IPS-18c (cell line): Measurements from ENCODE around the gene TXK.

Source experiments
- H3K4me3 ChIP-seq: 2 replicates; pipeline ENCODE4 v1.7.0; 2013; ENCODE audit warnings: low read depth, mild to moderate bottlenecking, low read length, moderate library complexity; ENCODE audit not compliant: insufficient read depth
- H3K9me3 ChIP-seq: one replicate; pipeline ENCODE4 v1.6.1; 2013; ENCODE audit warnings: mild to moderate bottlenecking, low read length, moderate library complexity; ENCODE audit not compliant: control insufficient read depth, insufficient read depth

The TXK gene

DNA sequence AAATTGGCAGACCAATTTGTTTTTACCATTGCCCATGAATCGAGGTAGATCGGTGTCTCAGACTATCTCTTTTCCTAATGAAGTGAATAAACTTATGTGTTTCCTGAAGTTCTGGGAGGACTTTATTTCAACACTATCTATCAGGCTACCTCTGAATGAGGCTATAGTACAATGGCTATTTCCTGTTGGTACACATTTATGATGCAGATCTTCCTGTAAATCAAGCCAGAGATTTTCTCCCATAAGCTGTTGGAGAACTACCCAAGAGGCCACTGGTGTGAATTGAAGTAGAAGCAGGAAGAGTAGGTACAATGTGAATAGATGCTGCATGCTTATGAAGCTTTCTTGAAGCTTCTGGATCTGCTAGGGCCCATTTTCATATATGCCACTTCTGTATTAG, 16.0 kb downstream of the TXK start:
- Histone ChIP-seq H3K9me3 (peaks cover 3% of the 10 kb centered on the region), H3K4me3 (no peak overlapping the region)

DNA sequence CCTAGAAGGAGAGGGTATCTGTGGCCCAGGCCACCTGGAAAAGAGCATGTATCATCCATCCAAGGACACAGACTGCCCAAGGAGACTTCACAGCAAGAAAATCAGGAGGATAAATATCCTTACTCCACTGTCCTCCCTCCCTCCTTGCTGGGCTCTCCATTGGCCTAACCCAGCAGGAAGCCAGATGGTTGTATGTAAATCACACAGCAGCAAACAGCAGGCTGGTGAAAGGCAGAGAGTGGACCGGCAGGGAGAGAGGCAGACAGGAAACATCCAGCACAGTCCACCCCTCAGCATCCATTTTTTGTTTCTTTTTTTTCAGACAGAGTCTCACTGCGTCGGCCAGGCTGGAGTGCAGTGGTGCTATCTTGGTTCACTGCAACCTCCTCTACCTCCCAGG, 17.5 kb downstream of the TXK start:
- H3K4me3 ChIP-seq: no peak overlapping the region
- H3K9me3 ChIP-seq: peaks cover 3% of the 10 kb centered on the region

DNA sequence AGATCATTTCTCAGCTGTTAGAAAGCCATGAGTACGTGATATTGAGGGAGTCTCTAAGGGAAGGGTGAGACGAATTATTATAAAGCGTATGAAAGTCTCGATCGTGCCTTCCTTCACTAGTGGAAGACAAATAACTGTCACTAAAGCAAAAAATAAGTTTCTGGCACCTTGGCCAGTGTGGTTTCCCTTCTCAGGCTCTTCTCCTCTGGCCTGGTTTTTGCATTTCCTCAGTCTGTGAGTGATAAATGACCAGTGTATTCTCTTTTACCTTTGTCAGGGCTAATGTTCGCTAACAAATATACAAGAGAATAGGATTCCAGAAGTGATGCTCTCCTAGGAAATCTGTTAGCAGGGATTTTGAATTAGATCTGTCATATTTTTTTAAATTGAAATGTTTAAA, 19.6 kb downstream of the TXK start:
- H3K4me3 ChIP-seq: no peak overlapping the region
- H3K9me3 ChIP-seq: peaks cover 3% of the 10 kb centered on the region

DNA sequence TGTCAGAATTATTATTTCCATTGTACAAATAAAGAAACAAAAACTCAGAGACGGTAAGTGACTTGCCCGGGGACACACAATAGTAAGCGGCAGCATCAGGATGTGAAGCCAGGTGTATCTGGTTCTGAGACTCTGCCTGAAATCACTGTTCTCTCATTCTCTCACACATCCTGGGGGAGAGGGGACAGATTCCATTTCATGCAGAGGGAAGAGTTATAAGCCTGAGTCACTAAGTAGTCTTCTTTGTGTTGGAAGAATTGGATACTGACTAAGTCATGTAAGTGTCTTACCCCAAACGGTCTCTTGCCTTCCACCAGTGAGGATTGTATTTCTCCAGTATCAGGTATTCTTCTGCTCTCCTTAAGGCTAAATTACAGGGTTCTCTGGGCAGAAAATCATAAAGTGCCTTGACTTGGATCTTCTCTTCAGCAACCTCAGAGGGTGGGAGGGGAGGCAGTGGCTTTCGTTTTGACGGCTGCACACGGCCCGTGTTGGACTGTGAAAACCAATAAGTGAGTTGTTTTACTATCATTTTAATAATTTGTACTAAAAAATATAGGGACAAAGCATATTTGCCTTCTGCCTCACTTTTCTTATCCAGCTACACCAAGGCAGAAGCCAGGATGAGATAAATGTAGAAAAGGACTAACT, 21.9 kb downstream of the TXK start:
- no peak overlapping the region for H3K4me3 ChIP-seq
- peaks cover 3% of the 10 kb centered on the region for H3K9me3 ChIP-seq

DNA sequence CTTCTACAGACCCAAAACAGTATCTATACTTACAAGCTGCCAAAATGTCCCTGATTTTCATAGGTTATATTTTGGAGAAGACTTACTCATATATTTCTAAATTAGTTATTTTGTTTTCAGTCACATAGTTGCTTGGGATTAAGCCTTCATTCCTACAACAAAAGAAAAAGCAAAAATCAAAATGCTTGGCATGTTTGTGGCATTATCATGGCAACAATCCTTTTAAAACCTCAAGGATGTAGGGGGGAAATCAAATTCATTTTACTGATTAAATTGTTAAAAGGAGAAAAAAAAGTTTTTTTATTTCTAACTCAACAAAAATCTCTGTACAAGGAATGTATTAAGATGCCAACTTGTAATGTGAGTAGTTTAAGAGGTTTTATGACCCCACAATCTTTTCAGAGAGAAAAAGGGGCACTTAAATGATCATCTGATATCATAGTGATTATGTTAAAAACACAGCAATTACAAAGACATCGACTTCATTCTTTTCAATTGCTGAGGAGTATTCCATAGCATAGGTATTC, 23.5 kb downstream of the TXK start:
- Histone ChIP-seq H3K9me3 (no peaks in the 10 kb centered on the region), H3K4me3 (no peak overlapping the region)

DNA sequence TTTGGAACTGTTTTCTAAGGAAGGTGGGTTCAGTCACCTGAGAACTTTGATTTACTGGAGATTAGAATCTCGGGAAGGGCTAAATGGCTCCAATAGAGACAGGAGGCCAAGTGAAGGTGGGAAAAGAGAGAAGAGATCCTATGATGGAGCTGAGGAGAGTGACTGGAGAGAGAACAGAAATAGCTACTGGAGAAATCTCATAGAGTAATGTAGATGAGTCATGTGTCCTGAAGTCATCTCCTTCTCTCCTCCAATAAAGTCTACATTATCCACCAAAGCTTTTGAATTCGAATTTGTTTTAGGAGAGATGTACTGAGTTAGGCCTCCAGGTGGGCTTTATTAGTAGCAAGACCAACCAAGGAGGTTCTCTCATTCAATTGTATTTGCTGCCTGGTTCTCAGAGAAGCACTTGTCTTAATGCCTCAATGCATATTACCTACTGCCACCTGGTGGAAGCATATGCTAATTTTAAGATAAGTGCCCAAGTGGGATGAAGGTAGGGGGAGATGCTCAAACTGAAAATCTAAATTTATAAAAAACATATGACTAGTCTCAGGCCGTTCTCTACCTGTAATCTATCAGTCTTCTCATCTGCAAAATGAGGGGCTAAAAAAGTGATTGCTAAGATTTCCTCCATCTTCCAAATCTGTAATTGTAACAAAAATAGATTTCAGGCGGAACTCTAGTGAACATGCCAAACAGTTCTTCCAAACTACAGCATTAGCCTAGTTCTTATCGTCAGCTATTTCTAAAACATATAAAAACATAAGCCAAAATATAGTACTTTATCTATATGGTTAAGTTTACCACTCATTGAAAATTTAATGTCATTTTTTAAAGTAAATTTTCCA, 24.4 kb downstream of the TXK start:
- H3K4me3 ChIP-seq: no peak overlapping the region
- H3K9me3 ChIP-seq: no peaks in the 10 kb centered on the region

DNA sequence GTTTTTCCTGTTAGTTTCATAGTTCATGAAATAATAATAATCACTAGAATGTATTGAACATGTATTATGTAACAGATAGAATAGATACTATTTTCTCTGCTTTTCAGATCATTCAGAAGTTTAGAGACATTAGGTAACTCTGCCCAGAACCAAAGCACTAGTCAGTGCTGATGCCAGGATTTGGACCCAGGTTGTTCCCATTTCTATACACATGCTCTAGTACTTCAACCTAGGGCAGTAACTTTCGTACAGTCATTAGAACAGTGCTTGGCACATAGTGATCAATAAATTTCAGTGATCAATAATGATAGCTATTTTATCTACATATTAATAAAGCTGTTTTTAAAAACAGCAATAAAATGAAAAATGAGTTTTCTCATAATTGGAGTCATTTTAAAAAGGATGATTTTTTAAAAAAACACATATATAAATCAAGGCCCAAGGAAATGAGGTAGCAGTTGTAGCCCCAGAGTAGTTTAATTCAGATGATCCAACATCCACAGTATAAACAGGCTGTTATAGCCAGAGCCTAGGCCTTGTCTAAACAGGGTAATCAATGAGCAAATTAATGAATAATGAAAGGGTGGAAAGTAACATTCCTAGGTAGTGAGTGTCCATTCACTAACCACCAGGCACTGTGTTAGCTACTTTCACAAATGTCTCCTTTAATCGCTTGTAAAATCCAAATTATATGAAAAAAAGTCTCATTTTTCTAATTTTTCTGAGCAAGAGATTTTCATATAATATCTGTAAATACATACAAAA, 25.6 kb downstream of the TXK start:
- no peak overlapping the region; the same call in 1 of the 2 replicates for H3K4me3 ChIP-seq
- no peaks in the 10 kb centered on the region for H3K9me3 ChIP-seq

DNA sequence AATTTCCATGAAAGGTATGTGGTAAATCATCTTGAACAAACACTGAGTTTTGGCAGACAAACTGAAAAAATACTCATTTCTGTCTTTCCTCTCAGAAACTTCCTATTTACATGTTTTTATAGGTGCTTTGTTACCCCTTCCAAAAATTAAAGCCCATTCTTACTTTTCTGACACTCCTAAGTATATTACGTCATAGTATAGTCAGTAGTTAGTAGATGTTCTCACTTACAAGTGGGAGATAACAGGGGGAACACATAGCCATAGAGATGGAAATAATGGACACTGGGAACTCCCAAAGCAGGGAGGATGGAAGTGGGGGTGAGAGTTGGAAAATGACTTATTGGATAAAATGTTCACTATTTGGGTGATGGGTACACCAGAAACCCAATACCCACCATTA, 28.8 kb downstream of the TXK start:
- Histone ChIP-seq H3K9me3 (no peaks in the 10 kb centered on the region), H3K4me3 (no peak overlapping the region)

DNA sequence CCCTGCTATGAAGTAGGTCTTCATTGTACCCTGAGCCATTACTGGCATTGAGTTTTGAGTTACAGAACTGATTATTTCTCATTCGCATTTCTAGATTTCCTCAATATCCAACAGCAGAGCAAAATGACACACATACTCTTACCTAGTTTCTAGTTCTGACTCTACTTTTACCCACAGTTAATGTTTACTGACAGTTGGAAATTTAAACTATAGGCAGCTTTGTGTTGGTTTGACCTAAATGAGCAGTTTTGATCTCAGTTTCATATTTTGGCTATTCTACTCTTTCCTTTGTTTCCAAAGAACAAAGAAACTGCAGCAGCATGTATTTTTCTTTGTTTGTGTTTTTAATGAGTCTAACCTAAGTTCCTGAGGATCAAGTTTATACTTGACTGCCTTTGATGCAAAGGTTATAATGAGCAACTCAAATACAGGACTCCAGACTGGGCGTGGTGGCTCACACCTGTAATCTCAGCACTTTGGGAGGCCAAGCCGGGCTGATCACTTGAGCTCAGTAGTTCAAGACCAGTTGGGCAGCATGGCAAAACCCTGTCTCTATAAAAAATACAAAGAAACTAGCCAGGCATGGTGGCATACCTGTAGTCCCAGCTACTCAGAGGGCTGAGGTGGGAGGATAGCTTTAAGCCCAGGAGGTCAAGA, 30.4 kb downstream of the TXK start:
- no peak overlapping the region for H3K4me3 ChIP-seq
- no peaks in the 10 kb centered on the region for H3K9me3 ChIP-seq

DNA sequence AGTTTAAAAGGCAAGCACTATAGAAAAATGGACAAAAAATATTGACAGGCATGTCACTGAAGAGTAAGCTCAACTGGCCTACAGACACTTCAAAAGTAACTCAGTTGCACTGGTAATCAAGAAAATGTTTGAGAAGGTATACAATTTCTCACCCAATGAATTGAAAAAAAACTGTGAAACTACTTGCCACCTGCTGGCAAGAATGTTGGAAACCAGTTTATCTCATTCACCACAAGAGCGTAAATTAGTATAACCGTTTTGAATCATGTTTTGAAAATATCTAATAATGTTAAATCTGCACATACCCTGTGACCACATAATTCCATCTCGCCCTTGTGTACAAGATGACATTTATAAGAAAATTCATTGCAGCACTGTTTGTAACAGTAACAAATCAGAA, 31.7 kb downstream of the TXK start:
- H3K4me3 ChIP-seq: no peak overlapping the region
- no peaks in the 10 kb centered on the region for H3K9me3 ChIP-seq

DNA sequence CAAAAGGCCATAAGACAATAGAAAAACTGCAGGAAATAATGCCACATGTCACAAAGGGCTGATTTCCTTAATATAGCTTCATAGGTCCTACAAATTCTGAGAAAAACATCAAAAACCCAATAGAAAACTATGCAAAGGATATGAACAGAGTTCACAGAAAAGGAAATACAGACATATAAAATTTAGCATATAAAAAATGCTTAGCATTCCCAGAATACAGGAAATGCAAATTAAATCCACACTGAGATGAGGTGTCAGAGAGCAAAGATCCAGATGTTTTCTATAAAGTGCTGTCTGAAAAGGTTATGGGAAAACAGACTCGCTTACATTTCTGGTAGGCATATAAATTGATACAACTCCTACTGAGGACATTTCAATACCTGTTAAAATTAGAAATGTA, 33.8 kb downstream of the TXK start:
- H3K9me3 ChIP-seq: no peaks in the 10 kb centered on the region
- H3K4me3 ChIP-seq: no peak overlapping the region

DNA sequence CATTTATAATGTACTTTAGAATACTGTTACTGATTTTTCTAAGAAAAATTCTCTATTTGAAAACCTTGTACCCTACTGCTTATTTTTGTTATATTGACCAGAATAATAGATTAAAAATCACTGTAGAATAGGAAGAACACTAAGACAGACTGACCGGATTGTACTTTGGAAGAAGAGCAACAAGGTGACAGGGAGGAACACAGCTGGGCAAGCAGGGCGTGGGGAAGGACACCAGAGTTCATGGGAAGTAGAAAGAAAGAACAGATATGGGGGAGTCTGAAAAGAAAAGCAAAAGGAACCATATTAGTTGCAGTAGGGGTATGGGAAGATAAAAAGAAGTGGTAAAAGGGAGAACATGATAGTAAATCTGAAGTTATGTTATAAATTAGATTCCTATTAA, 38.6 kb downstream of the TXK start:
- H3K4me3 ChIP-seq: no peak overlapping the region
- H3K9me3 ChIP-seq: no peaks in the 10 kb centered on the region

DNA sequence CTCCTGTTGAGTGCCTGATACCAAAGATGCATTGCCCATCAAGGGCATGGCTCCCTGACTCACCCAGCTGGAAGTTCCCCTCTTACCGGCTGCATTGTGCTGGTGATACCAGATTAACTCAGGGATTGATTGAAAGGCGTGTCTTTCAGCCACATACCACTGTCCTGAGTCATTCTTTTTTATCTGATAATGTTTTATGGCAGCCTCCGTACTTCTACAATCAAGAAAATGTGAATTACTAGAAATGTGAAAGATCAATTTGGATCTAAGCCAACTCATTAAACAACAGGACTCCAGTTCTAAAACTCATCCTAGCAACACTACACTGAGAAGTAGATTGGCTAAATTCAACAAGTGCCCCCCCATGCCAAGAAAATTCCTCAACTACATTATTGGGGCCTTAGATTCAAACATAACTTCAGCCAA, 40.0 kb downstream of the TXK start:
- Histone ChIP-seq H3K4me3 (no peak overlapping the region), H3K9me3 (no peaks in the 10 kb centered on the region)

DNA sequence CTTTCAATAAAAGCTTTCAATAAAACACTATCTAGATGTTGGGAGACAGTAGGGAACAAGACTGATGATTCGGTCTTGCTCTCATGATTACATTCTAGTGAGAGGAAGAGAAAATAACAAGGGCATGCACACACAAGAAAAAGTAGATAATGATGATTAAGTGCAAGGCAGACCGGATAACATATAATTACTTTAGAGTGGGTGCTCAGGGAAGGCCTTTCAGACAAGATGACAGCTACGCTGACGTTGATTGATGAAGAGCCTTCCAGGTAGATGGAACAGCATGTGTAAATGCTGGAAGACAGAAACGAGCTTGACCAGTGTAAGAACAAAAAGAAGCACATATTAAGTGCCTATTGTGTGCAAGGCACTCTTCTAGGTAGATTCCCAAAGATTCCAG, 43.4 kb downstream of the TXK start:
- Histone ChIP-seq H3K4me3 (no peak overlapping the region), H3K9me3 (no peaks in the 10 kb centered on the region)

DNA sequence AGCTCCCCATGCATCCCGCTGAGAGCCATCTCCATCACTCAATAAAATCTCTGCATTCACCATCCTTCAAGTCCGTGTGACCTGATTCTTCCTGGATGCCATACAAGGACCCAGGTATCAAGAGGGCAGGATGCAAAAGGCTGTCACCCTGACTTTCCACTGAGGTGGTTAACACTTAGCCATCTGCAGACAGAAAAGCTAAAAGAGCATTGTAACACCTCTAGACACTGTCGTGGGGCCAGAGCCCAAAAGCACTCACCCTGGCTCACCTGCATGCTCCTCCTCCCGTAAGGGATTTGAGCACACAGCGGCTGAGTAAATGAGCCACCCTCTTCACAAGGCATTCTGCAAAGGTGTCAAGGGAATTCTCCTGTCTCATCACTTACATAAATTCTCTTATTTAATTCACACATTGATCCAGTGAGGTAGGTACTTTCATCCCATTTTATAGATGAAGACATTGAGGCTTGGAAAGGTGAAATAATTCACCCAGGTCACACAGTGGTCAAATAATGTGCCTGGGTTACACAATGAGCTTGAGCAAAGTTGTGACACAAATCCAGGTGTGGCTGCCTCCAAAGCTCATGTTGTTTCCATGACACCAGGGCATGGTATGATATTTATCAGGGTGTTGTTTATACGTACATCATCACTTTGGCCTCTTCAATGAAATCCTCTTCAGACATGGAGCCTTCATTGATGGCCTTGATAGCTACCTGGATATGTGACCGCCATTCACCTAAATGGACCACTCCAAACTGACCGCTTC, 48.0 kb downstream of the TXK start:
- H3K9me3 ChIP-seq: no peaks in the 10 kb centered on the region
- no peak overlapping the region for H3K4me3 ChIP-seq

DNA sequence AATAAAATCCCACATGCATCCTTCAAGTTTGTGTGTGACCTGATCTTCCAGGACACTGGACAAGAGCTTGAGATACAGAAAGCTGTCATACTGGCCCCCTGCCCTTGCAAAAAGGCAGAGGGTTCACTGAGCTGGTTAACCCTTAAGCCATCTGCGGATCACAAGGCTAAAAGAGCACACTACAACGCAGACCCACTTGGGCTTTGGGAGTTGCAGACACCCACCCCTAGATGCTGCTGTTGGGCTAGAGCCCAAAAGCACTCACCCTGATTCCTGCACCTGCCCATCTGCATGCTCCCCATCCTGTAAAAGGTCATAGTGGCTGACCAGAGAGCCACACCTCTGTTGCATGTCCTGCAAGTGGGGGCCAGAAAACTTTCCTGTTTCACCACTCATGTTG, 51.1 kb downstream of the TXK start:
- Histone ChIP-seq H3K9me3 (no peaks in the 10 kb centered on the region), H3K4me3 (no peak overlapping the region)

DNA sequence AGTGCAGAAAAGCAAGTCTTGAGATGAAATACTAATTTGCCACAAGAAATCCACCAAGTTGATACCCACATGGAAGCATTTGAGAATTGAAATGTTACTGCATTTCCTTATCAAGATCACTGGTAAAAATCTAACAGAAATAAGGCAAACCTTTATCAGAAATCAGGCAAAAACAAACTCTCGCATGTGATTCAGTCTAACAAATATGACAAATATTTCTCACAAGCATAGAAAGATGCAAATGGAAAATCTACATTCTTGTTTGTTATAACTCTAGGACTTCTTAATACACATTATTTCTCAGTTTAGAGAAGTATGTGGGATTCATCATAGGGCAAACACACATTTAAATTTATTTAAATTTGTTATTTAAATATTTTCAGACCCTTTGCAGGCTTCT, 52.9 kb downstream of the TXK start:
- Histone ChIP-seq H3K4me3 (no peak overlapping the region), H3K9me3 (no peaks in the 10 kb centered on the region)
